ENCODE measurements around the gene BCL7A.

Gene BCL7A

DNA sequence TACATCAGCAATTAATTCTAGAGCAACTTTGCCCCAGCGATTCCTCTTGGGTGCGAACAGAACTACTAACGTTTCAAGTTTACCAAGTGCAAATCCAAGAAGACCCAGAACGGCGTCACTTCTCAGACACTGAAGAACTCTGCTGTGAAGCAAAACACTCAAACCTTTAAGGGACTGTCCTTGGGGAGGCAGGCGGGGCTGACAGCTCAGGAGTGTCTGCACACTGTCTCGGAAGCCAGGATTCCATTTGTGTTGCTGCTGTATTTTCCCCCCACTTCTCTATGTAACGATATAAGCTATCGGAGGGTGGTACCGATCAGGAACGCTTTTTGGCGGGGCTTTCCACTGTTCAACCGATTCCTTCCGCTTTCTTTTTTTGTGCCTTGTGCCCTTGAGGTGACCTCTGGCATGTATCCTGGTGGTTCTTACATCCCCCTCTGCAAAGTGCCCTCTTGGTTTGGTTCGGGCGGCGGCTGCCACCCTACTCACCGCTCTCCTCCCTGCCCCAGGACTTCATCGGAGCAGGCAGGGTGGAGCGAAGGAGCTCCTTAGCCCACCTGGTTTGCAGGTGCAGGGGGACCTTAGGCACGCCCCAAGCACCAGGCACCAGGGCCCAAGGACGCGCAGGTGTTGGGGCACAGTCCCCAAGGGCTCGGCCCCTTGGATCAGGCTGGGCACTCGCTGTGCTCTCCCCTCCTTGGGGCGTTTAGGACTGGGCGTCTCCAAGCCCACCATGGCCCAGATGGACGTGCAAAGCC, 37.7 kb downstream of the BCL7A start:
- no peak for DNase-seq (ENCODE audit: low read depth)
- no peak overlapping the region for H3K4me3 ChIP-seq (ENCODE audit: control insufficient read depth, low read depth, low read length)
- TF ChIP-seq, protein P1, sequence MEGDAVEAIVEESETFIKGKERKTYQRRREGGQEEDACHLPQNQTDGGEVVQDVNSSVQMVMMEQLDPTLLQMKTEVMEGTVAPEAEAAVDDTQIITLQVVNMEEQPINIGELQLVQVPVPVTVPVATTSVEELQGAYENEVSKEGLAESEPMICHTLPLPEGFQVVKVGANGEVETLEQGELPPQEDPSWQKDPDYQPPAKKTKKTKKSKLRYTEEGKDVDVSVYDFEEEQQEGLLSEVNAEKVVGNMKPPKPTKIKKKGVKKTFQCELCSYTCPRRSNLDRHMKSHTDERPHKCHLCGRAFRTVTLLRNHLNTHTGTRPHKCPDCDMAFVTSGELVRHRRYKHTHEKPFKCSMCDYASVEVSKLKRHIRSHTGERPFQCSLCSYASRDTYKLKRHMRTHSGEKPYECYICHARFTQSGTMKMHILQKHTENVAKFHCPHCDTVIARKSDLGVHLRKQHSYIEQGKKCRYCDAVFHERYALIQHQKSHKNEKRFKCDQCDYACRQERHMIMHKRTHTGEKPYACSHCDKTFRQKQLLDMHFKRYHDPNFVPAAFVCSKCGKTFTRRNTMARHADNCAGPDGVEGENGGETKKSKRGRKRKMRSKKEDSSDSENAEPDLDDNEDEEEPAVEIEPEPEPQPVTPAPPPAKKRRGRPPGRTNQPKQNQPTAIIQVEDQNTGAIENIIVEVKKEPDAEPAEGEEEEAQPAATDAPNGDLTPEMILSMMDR (conservative IDR thresholded peaks at IDR 0.05; ENCODE audit: control insufficient read depth, insufficient read depth, low read depth, low read length), result no peak

DNA sequence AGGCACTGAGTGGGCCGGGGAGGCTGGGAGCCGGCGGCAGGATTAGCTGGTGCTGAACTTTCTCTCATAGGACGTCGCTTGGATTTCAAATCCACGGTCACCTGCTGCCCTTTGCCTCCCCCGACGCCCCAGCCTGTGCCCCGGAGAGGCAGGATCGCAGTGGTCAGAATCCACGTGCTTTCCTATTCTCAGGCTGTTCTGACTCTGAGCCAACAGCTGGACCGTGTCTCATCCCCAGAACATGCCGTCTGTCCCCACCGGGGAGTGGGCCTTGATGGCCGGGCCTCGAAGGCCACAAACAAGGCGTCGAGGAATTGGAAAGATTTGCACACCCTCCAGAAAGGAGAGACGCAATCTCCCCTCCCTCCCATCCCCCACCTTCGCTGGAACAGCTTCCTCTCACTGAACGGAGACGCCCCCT, 38.4 kb downstream of the BCL7A start:
- no peak for DNase-seq (ENCODE audit: low read depth)
- no peak overlapping the region for H3K4me3 ChIP-seq (ENCODE audit: control insufficient read depth, low read depth, low read length)
- TF ChIP-seq, protein P1 (conservative IDR thresholded peaks at IDR 0.05; ENCODE audit: control insufficient read depth, insufficient read depth, low read depth, low read length), result no peak

DNA sequence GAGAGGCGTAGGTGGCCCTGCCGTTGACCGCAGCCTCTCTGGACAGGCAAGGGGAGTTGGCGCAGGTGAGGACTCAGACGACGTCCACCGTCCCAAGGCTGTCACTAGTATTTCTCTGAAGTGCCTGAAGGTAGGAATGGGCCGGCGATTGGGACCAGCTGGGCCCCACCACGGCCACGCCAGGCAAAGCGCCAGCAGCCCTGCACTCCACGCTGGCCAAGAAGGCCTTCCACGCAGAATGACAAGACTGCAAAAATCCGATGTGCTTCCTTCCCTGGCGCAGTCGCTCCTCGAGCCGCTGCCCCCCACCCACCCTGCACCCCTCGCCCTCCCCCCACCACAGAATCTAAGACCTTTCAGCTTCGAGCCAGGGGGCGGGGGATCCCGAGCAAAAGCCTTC, 39.6 kb downstream of the BCL7A start:
- TF ChIP-seq, protein P1 (conservative IDR thresholded peaks at IDR 0.05; ENCODE audit: control insufficient read depth, insufficient read depth, low read depth, low read length), result no peak
- no peak for DNase-seq (ENCODE audit: low read depth)

DNA sequence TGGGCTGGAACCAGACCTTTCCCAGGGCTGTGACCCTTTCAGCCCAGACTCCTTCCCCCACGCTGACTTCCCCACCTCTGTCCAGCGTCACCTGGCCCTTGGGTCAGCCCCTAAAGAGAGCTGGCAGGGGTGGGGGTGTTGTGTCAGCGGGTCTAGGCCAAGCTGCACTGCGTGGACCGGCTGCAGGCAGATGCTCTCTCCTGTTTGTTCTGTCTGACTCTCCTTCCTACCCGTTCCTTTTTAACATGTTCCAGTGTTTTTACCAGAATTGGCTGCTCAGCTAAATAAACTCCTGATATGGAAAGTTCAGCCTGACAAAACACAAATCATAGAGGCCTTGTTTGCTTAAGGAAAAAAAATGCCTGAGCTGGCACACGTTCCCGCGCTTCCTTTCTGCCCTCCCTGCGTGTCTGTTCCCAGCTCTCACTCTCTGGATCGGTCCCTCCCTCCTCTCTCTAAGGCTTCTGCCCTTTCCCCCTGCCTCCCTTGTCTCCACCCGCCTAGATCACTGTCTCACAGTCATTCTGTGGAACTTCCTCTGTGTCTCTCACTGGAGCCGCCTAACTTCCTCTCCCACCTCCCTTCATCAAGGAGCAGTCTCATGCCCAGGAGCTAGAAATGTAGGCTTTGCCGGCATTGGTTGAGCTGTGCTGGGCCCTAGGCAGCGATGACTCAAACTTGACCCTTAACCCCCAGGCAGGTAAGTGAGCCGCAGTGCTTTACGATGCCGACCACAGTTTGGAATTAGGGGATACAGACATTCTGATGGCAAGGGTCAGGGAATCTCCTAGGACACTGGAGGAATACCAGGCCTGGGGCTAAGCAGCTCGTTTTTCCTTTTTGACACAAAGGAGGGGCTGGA, 41.4 kb downstream of the BCL7A start:
- TF ChIP-seq, protein P1 (conservative IDR thresholded peaks at IDR 0.05; ENCODE audit: control insufficient read depth, insufficient read depth, low read depth, low read length), result no peak
- peak; percentile 75 for DNase-seq (ENCODE audit: low read depth)
- no peak overlapping the region for H3K4me3 ChIP-seq (ENCODE audit: control insufficient read depth, low read depth, low read length)

More for the DNA sequence above, 39.6 kb downstream of the BCL7A start:
- H3K4me3 ChIP-seq (ENCODE audit: control insufficient read depth, low read depth, low read length), result no peak overlapping the region

DNA sequence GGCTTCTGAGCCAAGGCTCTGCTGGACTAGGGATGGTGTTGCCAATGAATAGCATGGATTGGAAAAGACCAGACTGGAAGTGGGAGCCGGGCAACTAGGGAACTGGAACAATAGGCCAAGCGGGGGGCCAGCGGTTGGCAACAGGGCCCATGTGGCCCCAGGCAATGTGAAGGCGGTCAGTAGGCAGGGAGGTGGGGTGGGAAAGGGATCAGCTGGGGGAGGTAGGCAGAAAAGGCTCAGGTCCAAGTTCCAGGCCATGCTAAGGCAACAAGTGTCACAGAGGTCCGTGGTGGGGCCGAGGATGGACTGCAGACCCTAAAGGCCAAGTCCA, 42.0 kb downstream of the BCL7A start:
- DNase-seq (ENCODE audit: low read depth), result no peak
- TF ChIP-seq, protein P1 (conservative IDR thresholded peaks at IDR 0.05; ENCODE audit: control insufficient read depth, insufficient read depth, low read depth, low read length), result no peak
- no peak overlapping the region for H3K4me3 ChIP-seq (ENCODE audit: control insufficient read depth, low read depth, low read length)

DNA sequence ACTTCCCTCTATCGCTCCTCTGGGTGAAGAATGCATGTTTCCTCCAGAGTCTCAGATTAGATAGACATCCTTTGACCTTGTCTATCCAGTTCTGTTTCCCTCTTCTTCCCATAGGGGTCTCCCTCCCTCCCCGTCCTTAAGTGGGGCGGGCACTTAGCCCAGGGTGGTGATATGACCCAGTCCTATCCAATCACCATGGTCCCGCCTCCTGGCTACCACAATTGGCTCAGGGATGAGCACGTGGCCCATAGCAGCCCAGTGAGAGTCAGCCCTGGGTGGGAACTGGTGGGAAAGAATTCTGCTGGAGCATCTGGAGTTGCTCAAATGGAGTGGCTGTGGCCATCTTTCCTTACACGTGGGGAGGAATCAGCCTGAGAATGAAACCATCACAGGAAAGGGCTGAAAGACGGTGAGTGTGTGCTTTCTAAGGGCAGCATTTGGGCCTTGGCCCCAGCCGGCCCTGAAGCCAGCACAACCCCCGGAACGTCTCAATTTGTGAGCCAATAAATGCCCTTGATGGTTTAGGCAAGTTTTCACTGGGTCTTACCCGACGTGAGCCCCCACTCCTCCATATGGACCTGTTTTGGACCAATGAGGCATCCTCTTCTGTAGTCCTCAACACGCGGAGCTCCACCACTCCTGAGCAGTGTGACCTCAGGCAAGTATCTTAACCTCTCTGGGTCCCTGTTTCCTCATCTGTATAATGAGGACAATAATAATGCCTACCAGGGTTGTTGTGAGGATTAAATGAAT, 42.5 kb downstream of the BCL7A start:
- peak; percentile 98 for DNase-seq (ENCODE audit: low read depth)
- peak overlapping the region; percentile 18 for H3K4me3 ChIP-seq (ENCODE audit: control insufficient read depth, low read depth, low read length)
- TF ChIP-seq, protein P1 (conservative IDR thresholded peaks at IDR 0.05; ENCODE audit: control insufficient read depth, insufficient read depth, low read depth, low read length), result peak; percentile 57

Data from fibroblast of mammary gland (primary cell).